Measurements from ENCODE around the gene CIAO1. TPM values are rescaled to one million over a fixed set of nuclear protein-coding genes. Genes with fewer than 3 reads are reported as not detected.

The CIAO1 gene
- total and polyA plus RNA-seq, 2 of the 13 experiments (the other 11 are each of a cell fraction or from before 2014, with no cell fraction given): 99.3 to 120 TPM

- TF ChIP-seq FUBP1 (CRISPR knock-in tag; IDR thresholded peaks at IDR 0.05; ENCODE audit: borderline replicate concordance) (no peak), ZNF850 (CRISPR knock-in tag; conservative IDR thresholded peaks at IDR 0.05) (no peak), ZFX (CRISPR knock-in tag; IDR thresholded peaks at IDR 0.05; ENCODE audit: low read depth) (no peak), PAF1 (CRISPR knock-in tag; IDR thresholded peaks at IDR 0.05) (no peak), FOXC1 (CRISPR knock-in tag; IDR thresholded peaks at IDR 0.05; ENCODE audit: borderline replicate concordance) (no peak), POLR2A (IDR thresholded peaks at IDR 0.05; ENCODE audit: insufficient read depth in 1 of 2, low read depth in 2 of 2, low read length in 2 of 2) (0 out of 4 replicates have a peak, but pooled peaks of 1 of the 2 experiments have one; percentile 17), TBP (CRISPR knock-in tag; IDR thresholded peaks at IDR 0.05) (no peak), POLR2G (IDR thresholded peaks at IDR 0.05; ENCODE audit: low read depth, low read length) (peak; percentile 54), ZNF713 (CRISPR knock-in tag; IDR thresholded peaks at IDR 0.05) (no peak), MBNL3 (CRISPR knock-in tag; conservative IDR thresholded peaks at IDR 0.05) (no peak), HBP1 (CRISPR knock-in tag; IDR thresholded peaks at IDR 0.05; ENCODE audit: low read depth) (peak; percentile 81; the same call in 1 of the 2 replicates), PHB2 (IDR thresholded peaks at IDR 0.05; ENCODE audit: partially characterized antibody) (no peak), PCBP2 (optimal IDR thresholded peaks at IDR 0.05; ENCODE audit: low read depth, low read length, poor library complexity, severe bottlenecking) (no peak), ARID2 (CRISPR knock-in tag; IDR thresholded peaks at IDR 0.05; ENCODE audit: borderline replicate concordance) (no peak), GLI4 (CRISPR knock-in tag; IDR thresholded peaks at IDR 0.05; ENCODE audit: borderline replicate concordance) (no peak), ZNF512B (CRISPR knock-in tag; IDR thresholded peaks at IDR 0.05; ENCODE audit: borderline replicate concordance) (no peak), YEATS2 (CRISPR knock-in tag; IDR thresholded peaks at IDR 0.05; ENCODE audit: borderline replicate concordance) (peak; percentile 16; the same call in 1 of the 2 replicates), NFAT5 (CRISPR knock-in tag; IDR thresholded peaks at IDR 0.05) (no peak), MLLT10 (CRISPR knock-in tag; IDR thresholded peaks at IDR 0.05) (no peak)
These were observed 14.2 kb upstream of the CIAO1 start (continued) for GRCh38 chr2:96251721-96252292.

Measured in HepG2 (cell line).